ENCODE measurements around the gene ZNF23.
A peak's percentile ranks its signal among the peaks of the same experiment; 100 is the strongest.

The ZNF23 gene

GRCh38 chr16:71472051-71472450, 10.0 kb upstream of the ZNF23 start:
- DNase-seq (ENCODE audit: low read depth in 2 of 3, low spot score in 1 of 3): no peak

GRCh38 chr16:71467810-71468209, 5.8 kb upstream of the ZNF23 start:
- DNase-seq (ENCODE audit: low read depth in 2 of 3, low spot score in 1 of 3): peak in 2 of 3 donors; percentile 3 to 22

- no peak for DNase-seq (ENCODE audit: low read depth in 2 of 3, low spot score in 1 of 3)
Measured at GRCh38 chr16:71464231-71464630, 2.2 kb upstream of the ZNF23 start.

GRCh38 chr16:71460941-71461340, 1.1 kb downstream of the ZNF23 start:
- DNase-seq (ENCODE audit: low read depth in 2 of 3, low spot score in 1 of 3): no peak

- DNase-seq (ENCODE audit: low read depth in 2 of 3, low spot score in 1 of 3): no peak
Measured at GRCh38 chr16:71460236-71460635, 1.8 kb downstream of the ZNF23 start.

- DNase-seq (ENCODE audit: low read depth in 2 of 3, low spot score in 1 of 3): no peak
Measured at GRCh38 chr16:71459510-71459909, 2.5 kb downstream of the ZNF23 start.

GRCh38 chr16:71456801-71457200, 5.2 kb downstream of the ZNF23 start:
- DNase-seq (ENCODE audit: low read depth in 2 of 3, low spot score in 1 of 3): no peak

- no peak for DNase-seq (ENCODE audit: low read depth in 2 of 3, low spot score in 1 of 3)
Measured at GRCh38 chr16:71453036-71453435, 9.0 kb downstream of the ZNF23 start.

GRCh38 chr16:71449020-71449419, 13.0 kb downstream of the ZNF23 start:
- DNase-seq (ENCODE audit: low read depth in 2 of 3, low spot score in 1 of 3): no peak

GRCh38 chr16:71448274-71448866, 13.7 kb downstream of the ZNF23 start:
- DNase-seq (ENCODE audit: low read depth in 2 of 3, low spot score in 1 of 3): no peak

- DNase-seq (ENCODE audit: low read depth in 2 of 3, low spot score in 1 of 3): no peak
Measured at GRCh38 chr16:71443714-71444113, 18.3 kb downstream of the ZNF23 start.

- DNase-seq (ENCODE audit: low read depth in 2 of 3, low spot score in 1 of 3): no peak
Measured at GRCh38 chr16:71442051-71442440, 20.0 kb downstream of the ZNF23 start, which contains the start of gene TLE7. TSS of gene TLE7 (minus strand) at chr16:71442054. CDS start at chr16:71433324, 8,730 bp downstream.

- DNase-seq (ENCODE audit: low read depth in 2 of 3, low spot score in 1 of 3): peak in 1 of 3 donors; percentile 15
Measured at GRCh38 chr16:71441348-71442050, 20.5 kb downstream of the ZNF23 start.

GRCh38 chr16:71440669-71441347, 21.2 kb downstream of the ZNF23 start:
- DNase-seq (ENCODE audit: low read depth in 2 of 3, low spot score in 1 of 3): no peak

GRCh38 chr16:71439523-71439922, 22.5 kb downstream of the ZNF23 start:
- DNase-seq (ENCODE audit: low read depth in 2 of 3, low spot score in 1 of 3): no peak

- no peak for DNase-seq (ENCODE audit: low read depth in 2 of 3, low spot score in 1 of 3)
Measured at GRCh38 chr16:71436473-71436872, 25.6 kb downstream of the ZNF23 start.

- no peak for DNase-seq (ENCODE audit: low read depth in 2 of 3, low spot score in 1 of 3)
Measured at GRCh38 chr16:71432906-71433305, 29.1 kb downstream of the ZNF23 start.

- no peak for DNase-seq (ENCODE audit: low read depth in 2 of 3, low spot score in 1 of 3)
Measured at GRCh38 chr16:71431991-71432390, 30.1 kb downstream of the ZNF23 start.

GRCh38 chr16:71431176-71431575, 30.9 kb downstream of the ZNF23 start:
- no peak for DNase-seq (ENCODE audit: low read depth in 2 of 3, low spot score in 1 of 3)

- no peak for DNase-seq (ENCODE audit: low read depth in 2 of 3, low spot score in 1 of 3)
Measured at GRCh38 chr16:71430744-71431143, 31.3 kb downstream of the ZNF23 start.

GRCh38 chr16:71429581-71429980, 32.5 kb downstream of the ZNF23 start:
- no peak for DNase-seq (ENCODE audit: low read depth in 2 of 3, low spot score in 1 of 3)

GRCh38 chr16:71428883-71429282, 33.2 kb downstream of the ZNF23 start:
- no peak for DNase-seq (ENCODE audit: low read depth in 2 of 3, low spot score in 1 of 3)
